Measurements from ENCODE around the gene EMX2.
"Not testable (repeated sequence)": the region's sequence is repeated elsewhere in the genome, so short reads cannot be mapped to it uniquely, and the experiment has no call there.

Gene EMX2

GRCh38 chr10:117542706-117543224 lies at the start of gene EMX2:
TSS of gene EMX2 (plus strand) at chr10:117542746. CDS start at chr10:117543268, 522 bp downstream.
- no peak for DNase-seq (ENCODE audit: low read depth)
- peak within 1 kb of the TSS; percentile 60 for H3K4me3 ChIP-seq (ENCODE audit: low read depth, low read length)

- DNase-seq (ENCODE audit: low read depth), result no peak
- no peak overlapping the region for H3K4me3 ChIP-seq (ENCODE audit: low read depth, low read length)
Observed at GRCh38 chr10:117496031-117496430, 46.5 kb upstream of the EMX2 start.

- no peak overlapping the region for H3K4me3 ChIP-seq (ENCODE audit: low read depth, low read length)
- DNase-seq (ENCODE audit: low read depth), result peak; percentile 25
Observed at GRCh38 chr10:117496616-117497028, 45.9 kb upstream of the EMX2 start.

- no peak for DNase-seq (ENCODE audit: low read depth)
Observed at GRCh38 chr10:117497736-117498135, 44.8 kb upstream of the EMX2 start.

GRCh38 chr10:117499248-117500105 lies 43.1 kb upstream of the EMX2 start:
- no peak overlapping the region for H3K4me3 ChIP-seq (ENCODE audit: low read depth, low read length)
- no peak for DNase-seq (ENCODE audit: low read depth)

More at GRCh38 chr10:117497736-117498135, 44.8 kb upstream of the EMX2 start:
- no peak overlapping the region for H3K4me3 ChIP-seq (ENCODE audit: low read depth, low read length)

- no peak overlapping the region for H3K4me3 ChIP-seq (ENCODE audit: low read depth, low read length)
- DNase-seq (ENCODE audit: low read depth), result no peak
Observed at GRCh38 chr10:117500456-117500855, 42.1 kb upstream of the EMX2 start.

GRCh38 chr10:117501460-117502035 lies 41.0 kb upstream of the EMX2 start:
- no peak for DNase-seq (ENCODE audit: low read depth)
- no peak overlapping the region for H3K4me3 ChIP-seq (ENCODE audit: low read depth, low read length)

GRCh38 chr10:117502421-117503243 lies 39.9 kb upstream of the EMX2 start:
- H3K4me3 ChIP-seq (ENCODE audit: low read depth, low read length), result no peak overlapping the region
- no peak for DNase-seq (ENCODE audit: low read depth)

- no peak for DNase-seq (ENCODE audit: low read depth)
- no peak overlapping the region for H3K4me3 ChIP-seq (ENCODE audit: low read depth, low read length)
Observed at GRCh38 chr10:117503244-117504205, 39.0 kb upstream of the EMX2 start.

GRCh38 chr10:117504562-117504961 lies 38.0 kb upstream of the EMX2 start:
- DNase-seq (ENCODE audit: low read depth), result no peak
- no peak overlapping the region for H3K4me3 ChIP-seq (ENCODE audit: low read depth, low read length)

GRCh38 chr10:117507081-117507480 lies 35.5 kb upstream of the EMX2 start:
- not testable (repeated sequence) for DNase-seq (ENCODE audit: low read depth); H3K4me3 ChIP-seq (ENCODE audit: low read depth, low read length)

- no peak for DNase-seq (ENCODE audit: low read depth)
- H3K4me3 ChIP-seq (ENCODE audit: low read depth, low read length), result no peak overlapping the region
Observed at GRCh38 chr10:117509573-117509972, 33.0 kb upstream of the EMX2 start.

- H3K4me3 ChIP-seq (ENCODE audit: low read depth, low read length), result no peak overlapping the region
- DNase-seq (ENCODE audit: low read depth), result no peak
Observed at GRCh38 chr10:117511601-117512390, 30.8 kb upstream of the EMX2 start.

GRCh38 chr10:117514971-117515370 lies 27.6 kb upstream of the EMX2 start:
- no peak overlapping the region for H3K4me3 ChIP-seq (ENCODE audit: low read depth, low read length)
- DNase-seq (ENCODE audit: low read depth), result no peak

- no peak for DNase-seq (ENCODE audit: low read depth)
- no peak overlapping the region for H3K4me3 ChIP-seq (ENCODE audit: low read depth, low read length)
Observed at GRCh38 chr10:117516681-117517080, 25.9 kb upstream of the EMX2 start.

GRCh38 chr10:117518246-117518645 lies 24.3 kb upstream of the EMX2 start:
- no peak for DNase-seq (ENCODE audit: low read depth)

GRCh38 chr10:117519286-117519685 lies 23.3 kb upstream of the EMX2 start:
- DNase-seq (ENCODE audit: low read depth), result no peak

More at GRCh38 chr10:117518246-117518645, 24.3 kb upstream of the EMX2 start:
- H3K4me3 ChIP-seq (ENCODE audit: low read depth, low read length), result no peak overlapping the region

GRCh38 chr10:117519879-117520278 lies 22.7 kb upstream of the EMX2 start:
- DNase-seq (ENCODE audit: low read depth), result no peak
- no peak overlapping the region for H3K4me3 ChIP-seq (ENCODE audit: low read depth, low read length)

More at GRCh38 chr10:117519286-117519685, 23.3 kb upstream of the EMX2 start:
- H3K4me3 ChIP-seq (ENCODE audit: low read depth, low read length), result no peak overlapping the region

All from skeletal muscle cell (primary cell).